ENCODE results near the gene PCDHGA10.
A peak's percentile ranks its signal among the peaks of the same experiment; 100 is the strongest.
"Not testable (repeated sequence)": the region's sequence is repeated elsewhere in the genome, so short reads cannot be mapped to it uniquely, and the experiment has no call there.

The PCDHGA10 gene

DNA sequence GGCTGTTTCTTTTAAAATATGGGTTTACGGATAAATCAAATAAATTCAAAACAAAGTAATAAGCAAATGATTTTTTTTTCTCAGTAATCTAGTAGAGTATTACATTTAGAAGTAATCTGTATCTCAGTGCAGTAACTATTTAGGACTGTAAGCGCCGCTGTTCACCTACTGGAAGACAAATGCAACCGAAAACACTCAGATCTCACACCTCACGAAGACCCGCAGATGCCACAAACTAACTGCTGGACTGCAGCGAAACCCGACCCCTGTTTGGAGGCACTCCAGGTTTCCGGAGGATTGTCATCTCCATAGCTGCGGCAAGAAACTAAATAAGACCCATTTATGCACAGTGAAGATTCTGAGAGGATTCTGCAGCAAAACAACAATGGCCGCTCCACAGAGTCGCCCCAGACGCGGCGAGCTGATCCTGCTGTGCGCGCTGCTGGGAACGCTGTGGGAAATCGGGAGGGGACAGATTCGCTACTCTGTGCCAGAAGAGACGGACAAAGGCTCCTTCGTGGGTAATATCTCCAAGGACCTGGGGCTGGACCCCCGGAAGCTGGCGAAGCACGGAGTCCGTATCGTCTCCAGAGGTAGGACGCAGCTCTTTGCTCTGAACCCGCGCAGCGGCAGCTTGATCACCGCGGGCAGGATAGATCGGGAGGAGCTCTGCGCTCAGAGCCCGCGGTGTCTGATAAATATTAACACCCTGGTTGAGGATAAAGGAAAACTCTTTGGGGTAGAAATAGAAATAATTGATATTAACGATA lies 20.2 kb upstream of the PCDHGA10 start, which contains the start of gene PCDHGA8:
Gene PCDHGA8, plus strand, starts transcription at position 205 of the 770 bp plus-strand sequence. Its CDS starts 181 bp downstream, at position 386.
- no peak for DNase-seq (ENCODE audit: low read depth)

DNA sequence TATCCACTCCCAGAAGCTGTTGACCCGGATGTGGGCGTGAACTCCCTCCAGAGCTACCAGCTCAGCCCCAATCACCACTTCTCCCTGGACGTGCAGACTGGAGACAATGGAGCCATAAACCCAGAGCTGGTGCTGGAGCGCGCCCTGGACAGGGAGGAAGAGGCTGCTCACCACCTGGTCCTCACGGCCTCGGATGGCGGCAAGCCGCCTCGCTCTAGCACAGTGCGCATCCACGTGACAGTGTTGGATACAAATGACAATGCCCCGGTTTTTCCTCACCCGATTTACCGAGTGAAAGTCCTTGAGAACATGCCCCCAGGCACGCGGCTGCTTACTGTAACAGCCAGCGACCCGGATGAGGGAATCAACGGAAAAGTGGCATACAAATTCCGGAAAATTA lies 19.5 kb upstream of the PCDHGA10 start:
- DNase-seq (ENCODE audit: low read depth), result no peak

DNA sequence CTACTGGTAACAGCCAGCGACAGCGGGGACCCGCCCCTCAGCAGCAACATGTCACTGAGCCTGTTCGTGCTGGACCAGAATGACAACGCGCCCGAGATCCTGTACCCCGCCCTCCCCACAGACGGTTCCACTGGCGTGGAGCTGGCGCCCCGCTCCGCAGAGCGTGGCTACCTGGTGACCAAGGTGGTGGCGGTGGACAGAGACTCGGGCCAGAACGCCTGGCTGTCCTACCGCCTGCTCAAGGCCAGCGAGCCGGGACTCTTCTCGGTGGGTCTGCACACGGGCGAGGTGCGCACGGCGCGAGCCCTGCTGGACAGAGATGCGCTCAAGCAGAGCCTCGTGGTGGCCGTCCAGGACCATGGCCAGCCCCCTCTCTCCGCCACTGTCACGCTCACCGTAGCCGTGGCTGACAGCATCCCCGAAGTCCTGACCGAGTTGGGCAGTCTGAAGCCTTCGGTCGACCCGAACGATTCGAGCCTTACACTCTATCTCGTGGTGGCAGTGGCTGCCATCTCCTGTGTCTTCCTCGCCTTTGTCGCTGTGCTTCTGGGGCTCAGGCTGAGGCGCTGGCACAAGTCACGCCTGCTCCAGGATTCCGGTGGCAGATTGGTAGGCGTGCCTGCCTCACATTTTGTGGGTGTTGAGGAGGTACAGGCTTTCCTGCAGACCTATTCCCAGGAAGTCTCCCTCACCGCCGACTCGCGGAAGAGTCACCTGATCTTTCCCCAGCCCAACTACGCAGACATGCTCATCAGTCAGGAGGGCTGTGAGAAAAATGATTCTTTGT lies 18.2 kb upstream of the PCDHGA10 start:
- not testable (repeated sequence) for DNase-seq (ENCODE audit: low read depth)

GRCh38 chr5:141397756-141398551 lies 14.8 kb upstream of the PCDHGA10 start, which contains the start of gene PCDHGB5:
TSS of gene PCDHGB5 (plus strand) at chr5:141397947. CDS start at chr5:141398128, 181 bp downstream.
- DNase-seq (ENCODE audit: low read depth), result peak; percentile 24

DNA sequence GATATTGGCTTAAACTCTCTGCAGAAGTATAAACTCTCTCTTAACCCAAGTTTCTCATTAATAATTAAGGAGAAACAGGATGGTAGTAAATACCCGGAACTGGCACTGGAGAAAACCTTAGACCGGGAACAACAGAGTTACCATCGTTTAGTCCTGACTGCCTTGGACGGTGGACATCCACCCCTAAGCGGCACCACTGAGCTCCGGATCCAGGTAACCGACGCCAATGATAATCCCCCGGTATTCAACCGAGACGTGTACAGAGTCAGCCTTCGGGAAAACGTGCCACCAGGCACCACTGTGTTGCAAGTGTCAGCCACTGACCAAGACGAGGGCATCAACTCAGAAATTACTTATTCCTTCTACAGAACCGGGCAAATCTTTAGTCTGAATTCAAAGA lies 14.2 kb upstream of the PCDHGA10 start:
- DNase-seq (ENCODE audit: low read depth), result no peak

GRCh38 chr5:141399555-141400258 lies 13.1 kb upstream of the PCDHGA10 start:
- no peak for DNase-seq (ENCODE audit: low read depth)

DNA sequence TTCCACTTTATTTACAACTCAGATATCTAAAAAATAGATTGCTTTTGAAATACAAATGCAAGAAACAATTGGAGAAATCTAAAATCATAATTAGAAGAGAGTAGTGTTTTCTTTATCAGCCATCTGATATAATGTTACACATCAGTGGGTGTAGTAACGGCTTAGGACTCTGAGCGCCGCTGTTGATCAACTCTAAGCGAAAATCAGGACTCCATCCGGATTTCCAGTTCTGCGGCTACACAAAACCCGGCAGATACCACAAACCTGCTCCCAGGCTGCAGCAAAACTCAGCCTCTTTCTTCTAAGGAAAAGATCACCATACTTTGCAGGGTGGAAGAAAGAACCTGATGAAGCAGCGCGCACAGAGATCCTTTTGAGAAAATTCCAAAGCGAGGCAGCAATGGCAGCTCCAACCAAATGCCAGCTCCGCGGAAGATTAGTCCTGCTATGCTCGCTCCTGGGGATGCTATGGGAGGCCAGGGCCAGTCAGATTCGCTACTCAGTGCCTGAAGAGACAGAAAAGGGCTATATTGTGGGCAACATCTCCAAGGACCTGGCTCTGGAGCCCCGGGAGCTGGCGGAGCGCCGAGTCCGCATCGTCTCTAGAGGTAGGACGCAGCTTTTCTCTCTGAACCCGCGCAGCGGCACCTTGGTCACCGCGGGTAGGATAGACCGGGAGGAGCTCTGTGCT lies 10.1 kb upstream of the PCDHGA10 start, which contains the start of gene PCDHGA9:
Gene PCDHGA9, plus strand, starts transcription at position 226 of the 691 bp plus-strand sequence. Its CDS starts 175 bp downstream, at position 401.
- DNase-seq (ENCODE audit: low read depth), result no peak

GRCh38 chr5:141403387-141403786 lies 9.4 kb upstream of the PCDHGA10 start:
- no peak for DNase-seq (ENCODE audit: low read depth)

- not testable (repeated sequence) for DNase-seq (ENCODE audit: low read depth)
These were observed 4.8 kb upstream of the PCDHGA10 start, which contains the start of gene PCDHGB6 for GRCh38 chr5:141407790-141408505. TSS of gene PCDHGB6 (plus strand) at chr5:141408021. CDS start at chr5:141408203, 182 bp downstream.

DNA sequence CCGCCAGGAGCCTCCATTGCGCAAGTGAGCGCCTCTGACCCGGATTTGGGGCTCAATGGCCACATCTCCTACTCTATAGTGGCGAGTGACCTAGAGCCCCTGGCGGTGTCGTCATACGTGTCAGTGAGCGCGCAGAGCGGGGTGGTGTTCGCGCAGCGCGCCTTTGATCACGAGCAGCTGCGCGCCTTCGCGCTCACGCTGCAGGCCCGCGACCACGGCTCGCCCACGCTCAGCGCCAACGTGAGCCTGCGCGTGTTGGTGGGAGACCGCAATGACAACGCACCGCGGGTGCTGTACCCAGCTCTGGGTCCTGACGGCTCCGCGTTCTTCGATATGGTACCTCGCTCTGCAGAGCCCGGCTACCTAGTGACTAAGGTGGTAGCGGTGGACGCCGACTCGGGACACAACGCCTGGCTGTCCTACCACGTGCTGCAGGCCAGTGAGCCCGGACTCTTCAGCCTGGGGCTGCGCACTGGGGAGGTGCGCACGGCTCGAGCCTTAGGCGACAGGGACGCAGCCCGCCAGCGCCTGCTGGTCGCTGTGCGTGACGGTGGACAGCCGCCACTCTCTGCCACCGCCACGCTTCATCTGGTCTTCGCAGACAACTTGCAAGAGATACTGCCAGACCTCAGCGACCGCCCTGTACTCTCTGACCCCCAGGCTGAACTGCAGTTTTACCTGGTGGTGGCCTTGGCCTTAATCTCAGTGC lies 3.0 kb upstream of the PCDHGA10 start:
- DNase-seq (ENCODE audit: low read depth), result no peak

DNA sequence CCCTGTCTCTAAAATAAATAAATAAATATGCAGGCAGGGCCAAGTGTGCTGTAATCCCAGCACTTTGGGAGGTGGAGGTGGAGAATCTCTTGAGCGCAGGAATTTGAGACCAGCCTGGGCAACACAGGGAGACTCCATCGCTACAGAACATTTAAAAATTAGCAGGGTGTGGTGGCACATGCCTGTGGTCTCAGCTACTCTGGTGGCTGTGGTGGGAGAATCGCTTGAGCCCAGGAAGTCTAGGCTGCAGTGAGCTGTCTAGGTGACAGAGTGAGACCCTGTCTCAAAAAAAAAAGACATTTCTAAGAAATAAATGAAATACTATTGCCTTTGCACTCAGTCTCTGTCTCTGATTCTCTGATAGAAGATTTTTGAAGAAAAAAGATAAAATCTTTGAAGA lies 1.2 kb upstream of the PCDHGA10 start:
- no peak for DNase-seq (ENCODE audit: low read depth)

DNA sequence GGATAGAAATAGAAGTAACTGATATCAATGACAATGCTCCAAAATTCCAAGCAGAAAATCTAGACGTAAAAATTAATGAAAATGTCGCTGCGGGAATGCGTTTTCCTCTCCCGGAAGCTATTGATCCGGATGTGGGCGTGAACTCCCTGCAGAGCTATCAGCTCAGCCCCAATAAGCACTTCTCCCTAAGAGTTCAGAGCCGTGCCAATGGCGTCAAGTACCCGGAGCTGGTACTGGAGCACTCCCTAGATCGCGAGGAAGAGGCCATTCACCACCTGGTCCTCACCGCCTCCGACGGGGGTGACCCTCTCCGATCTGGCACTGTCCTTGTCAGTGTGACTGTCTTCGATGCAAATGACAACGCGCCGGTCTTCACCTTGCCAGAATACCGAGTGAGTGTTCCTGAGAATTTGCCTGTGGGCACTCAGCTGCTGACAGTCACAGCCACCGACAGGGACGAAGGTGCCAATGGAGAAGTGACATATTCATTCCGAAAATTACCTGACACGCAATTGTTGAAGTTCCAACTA lies 818 bp downstream of the PCDHGA10 start:
- DNase-seq (ENCODE audit: low read depth), result no peak

DNA sequence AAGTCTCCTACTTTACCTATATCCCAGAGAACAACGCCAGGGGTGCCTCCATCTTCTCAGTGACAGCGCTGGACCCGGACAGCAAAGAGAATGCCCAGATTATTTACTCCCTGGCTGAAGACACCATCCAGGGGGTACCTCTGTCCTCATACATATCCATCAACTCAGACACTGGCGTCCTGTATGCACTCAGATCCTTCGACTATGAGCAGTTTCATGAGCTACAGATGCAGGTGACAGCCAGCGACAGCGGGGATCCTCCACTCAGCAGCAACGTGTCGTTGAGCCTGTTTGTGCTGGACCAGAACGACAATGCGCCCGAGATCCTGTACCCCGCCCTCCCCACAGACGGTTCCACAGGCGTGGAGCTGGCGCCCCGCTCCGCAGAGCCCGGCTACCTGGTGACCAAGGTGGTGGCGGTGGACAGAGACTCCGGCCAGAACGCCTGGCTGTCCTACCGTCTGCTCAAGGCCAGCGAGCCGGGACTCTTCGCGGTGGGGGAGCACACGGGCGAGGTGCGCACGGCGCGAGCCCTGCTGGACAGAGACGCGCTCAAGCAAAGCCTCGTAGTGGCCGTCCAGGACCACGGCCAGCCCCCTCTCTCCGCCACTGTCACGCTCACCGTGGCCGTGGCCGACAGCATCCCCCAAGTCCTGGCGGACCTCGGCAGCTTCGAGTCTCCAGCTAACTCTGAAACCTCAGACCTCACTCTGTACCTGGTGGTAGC lies 1.9 kb downstream of the PCDHGA10 start:
- DNase-seq (ENCODE audit: low read depth), result not testable (repeated sequence)

GRCh38 chr5:141415275-141415618 lies 2.5 kb downstream of the PCDHGA10 start:
- not testable (repeated sequence) for DNase-seq (ENCODE audit: low read depth)

DNA sequence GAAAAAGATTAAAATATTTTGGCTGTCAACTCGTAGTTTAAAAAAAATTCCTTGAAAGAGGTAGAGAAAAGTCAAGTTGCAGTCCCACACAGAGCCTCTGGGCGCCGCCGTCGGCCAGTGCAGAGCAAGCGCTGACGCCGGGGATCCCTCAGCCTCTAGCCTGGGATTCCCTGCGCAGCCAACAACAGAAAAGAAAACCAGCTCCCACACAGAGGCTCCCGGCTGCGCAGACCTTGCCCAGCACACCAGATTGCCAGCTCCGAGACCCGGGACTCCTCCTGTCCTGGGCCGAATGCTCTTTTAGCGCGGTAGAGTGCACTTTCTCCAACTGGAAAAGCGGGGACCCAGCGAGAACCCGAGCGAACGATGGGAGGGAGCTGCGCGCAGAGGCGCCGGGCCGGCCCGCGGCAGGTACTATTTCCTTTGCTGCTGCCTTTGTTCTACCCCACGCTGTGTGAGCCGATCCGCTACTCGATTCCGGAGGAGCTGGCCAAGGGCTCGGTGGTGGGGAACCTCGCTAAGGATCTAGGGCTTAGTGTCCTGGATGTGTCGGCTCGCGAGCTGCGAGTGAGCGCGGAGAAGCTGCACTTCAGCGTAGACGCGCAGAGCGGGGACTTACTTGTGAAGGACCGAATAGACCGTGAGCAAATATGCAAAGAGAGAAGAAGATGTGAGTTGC lies 4.8 kb downstream of the PCDHGA10 start, which contains the start of gene PCDHGB7:
Gene PCDHGB7, plus strand, starts transcription at position 184 of the 679 bp plus-strand sequence. Its CDS starts 183 bp downstream, at position 367.
- peak; percentile 21 for DNase-seq (ENCODE audit: low read depth)

DNA sequence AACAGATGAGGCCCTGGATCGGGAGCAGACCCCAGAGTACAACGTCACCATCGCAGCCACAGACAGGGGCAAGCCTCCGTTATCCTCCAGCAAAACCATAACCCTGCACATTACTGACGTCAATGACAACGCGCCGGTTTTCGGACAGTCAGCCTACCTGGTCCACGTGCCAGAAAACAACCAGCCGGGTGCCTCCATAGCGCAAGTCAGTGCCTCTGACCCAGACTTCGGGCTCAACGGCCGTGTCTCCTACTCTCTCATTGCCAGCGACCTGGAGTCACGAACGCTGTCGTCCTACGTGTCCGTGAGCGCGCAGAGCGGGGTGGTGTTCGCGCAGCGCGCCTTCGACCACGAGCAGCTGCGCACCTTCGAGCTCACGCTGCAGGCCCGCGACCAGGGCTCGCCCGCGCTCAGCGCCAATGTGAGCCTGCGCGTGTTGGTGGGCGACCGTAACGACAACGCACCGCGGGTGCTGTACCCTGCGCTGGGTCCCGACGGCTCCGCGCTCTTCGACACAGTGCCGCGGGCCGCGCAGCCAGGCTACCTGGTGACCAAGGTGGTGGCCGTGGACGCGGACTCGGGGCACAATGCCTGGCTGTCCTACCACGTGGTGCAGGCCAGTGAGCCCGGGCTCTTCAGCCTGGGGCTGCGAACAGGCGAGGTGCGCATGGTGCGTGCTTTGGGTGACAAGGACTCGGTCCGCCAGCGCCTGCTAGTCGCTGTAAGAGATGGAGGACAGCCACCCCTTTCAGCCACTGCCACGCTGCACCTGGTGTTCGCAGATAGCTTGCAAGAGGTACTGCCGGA lies 6.5 kb downstream of the PCDHGA10 start:
- DNase-seq (ENCODE audit: low read depth), result no peak
